Endothelial cell of umbilical vein (primary cell): Measurements from ENCODE around the gene UBE2H. TPM values are rescaled to one million over a fixed set of nuclear protein-coding genes. Genes with fewer than 3 reads are reported as not detected.

Experiments used
- BruUV-seq: library from RNA; stranded (reverse); fragments of 400-500 nt; replicated peaks from 2 replicates; lab custom pipeline; 2021; lab: Mats Ljungman, UMichigan
- CTCF ChIA-PET: fragments of 300-600, 350-600 bp; sonication (Branson Sonifier 250); formaldehyde crosslinking; loops from one replicate; lab custom pipeline; 2021; ENCODE audit warnings: antibody characterized with exemption, inconsistent platforms; lab: Charles Lee
- POLR2A ChIA-PET: fragments of 300-600, 350-600 bp; sonication (Branson Sonifier 250); formaldehyde crosslinking; loops from one replicate; lab custom pipeline; 2021; ENCODE audit warnings: antibody characterized with exemption, inconsistent platforms; lab: Charles Lee
- DNase-seq: peaks from one replicate; pipeline ENCODE4 v3.0.0-alpha.2; 2011; ENCODE audit warnings: low read depth, low spot score
- FAIRE-seq: peaks from 2 replicates; lab custom pipeline; 2011; peaks lifted over from hg19 to GRCh38; lab: Jason Lieb, UNC
- H2AFZ ChIP-seq: 2 replicates; pipeline ENCODE4 v1.6.0; 2012; ENCODE audit warnings: low read depth, low read length, control low read depth, inconsistent platforms
- H3K27ac ChIP-seq: 2 replicates; pipeline ENCODE4 v1.5.1; 2011; ENCODE audit warnings: low read depth, mild to moderate bottlenecking, control low read depth, low read length, moderate library complexity; ENCODE audit not compliant: insufficient read depth
- H3K27me3 ChIP-seq, 2 experiments: 2 replicates each; pipeline versions ENCODE4 v1.6.0 to v1.6.1; 2011; ENCODE audit warnings: low read length in 2 of 2, mixed read lengths in 1 of 2; ENCODE audit not compliant: control insufficient read depth in 2 of 2, insufficient read depth in 2 of 2
- H3K36me3 ChIP-seq, 2 experiments: 2 replicates in 1 of 2; 3 replicates in 1 of 2; pipeline ENCODE4 v1.5.1; 2011; ENCODE audit warnings: low read length in 2 of 2, mild to moderate bottlenecking in 1 of 2, moderate library complexity in 1 of 2; ENCODE audit not compliant: control insufficient read depth in 2 of 2, insufficient read depth in 2 of 2; ENCODE audit errors: extremely low read depth in 1 of 2
- H3K4me1 ChIP-seq: 3 replicates; pipeline ENCODE4 v1.5.1; 2011; ENCODE audit warnings: mild to moderate bottlenecking, low read length; ENCODE audit not compliant: control insufficient read depth, insufficient read depth; ENCODE audit errors: extremely low read depth
- H3K4me2 ChIP-seq: 2 replicates; pipeline ENCODE4 v1.6.1; 2011; ENCODE audit warnings: low read length, control low read depth, mixed read lengths; ENCODE audit not compliant: insufficient read depth
- H3K4me3 ChIP-seq, 3 experiments: fragments of 200-600 bp in 1 of 3; sonication (generic), shearing (Covaris generic) in 1 of 3; replicated peaks in 1 of 3; 2 replicates each; pipeline ENCODE4 v1.5.1; 2011 to 2016; ENCODE audit warnings: control low read depth in 3 of 3, low read length in 3 of 3, mild to moderate bottlenecking in 2 of 3, inconsistent platforms in 1 of 3, low read depth in 1 of 3, moderate library complexity in 1 of 3; ENCODE audit not compliant: insufficient read depth in 1 of 3
- H3K79me2 ChIP-seq: 2 replicates; pipeline ENCODE4 v1.6.0; 2012; ENCODE audit warnings: low read length, inconsistent platforms; ENCODE audit not compliant: control insufficient read depth, insufficient read depth
- H3K9ac ChIP-seq: replicated peaks from 2 replicates; pipeline ENCODE3; 2011; ENCODE audit warnings: low read length, control low read depth; ENCODE audit not compliant: insufficient read depth; ENCODE audit errors: extremely low read depth
- H3K9me1 ChIP-seq: replicated peaks from 3 replicates; pipeline ENCODE4 v1.6.0; 2011; ENCODE audit warnings: mild to moderate bottlenecking, low read length; ENCODE audit not compliant: control insufficient read depth, insufficient read depth; ENCODE audit errors: extremely low read depth
- H3K9me3 ChIP-seq: replicated peaks from 2 replicates; pipeline ENCODE4 v1.5.1; 2012; ENCODE audit warnings: low read length, inconsistent platforms; ENCODE audit not compliant: control insufficient read depth, insufficient read depth
- H4K20me1 ChIP-seq: replicated peaks from 2 replicates; pipeline ENCODE3; 2011; ENCODE audit warnings: mild to moderate bottlenecking, low read length; ENCODE audit not compliant: control insufficient read depth, insufficient read depth; ENCODE audit errors: extremely low read depth
- CTCF ChIP-seq, 2 donors: IDR thresholded peaks; 1 replicate in 1 of 2; 2 replicates in 1 of 2; pipeline ENCODE4 v1.5.1; 2011; ENCODE audit warnings: low read length in 2 of 2, mild to moderate bottlenecking in 2 of 2, moderate library complexity in 2 of 2, control low read depth in 1 of 2, inconsistent platforms in 1 of 2, low read depth in 1 of 2; ENCODE audit not compliant: insufficient read depth in 1 of 2; ENCODE audit errors: extremely low read depth in 1 of 2
- EZH2 ChIP-seq: IDR thresholded peaks from 2 replicates; pipeline ENCODE4 v1.6.1; 2012; ENCODE audit warnings: borderline replicate concordance, low read depth, mild to moderate bottlenecking, moderate library complexity, low read length, inconsistent platforms; ENCODE audit not compliant: severe bottlenecking
- FOS ChIP-seq: IDR thresholded peaks from 2 replicates; pipeline ENCODE4 v1.6.1; 2011; ENCODE audit warnings: mild to moderate bottlenecking, low read length, moderate library complexity, borderline replicate concordance; ENCODE audit not compliant: insufficient read depth
- GATA2 ChIP-seq: IDR thresholded peaks from 2 replicates; pipeline ENCODE4 v1.7.0; 2011; ENCODE audit warnings: low read depth, mild to moderate bottlenecking, moderate library complexity, mixed read lengths, low read length; ENCODE audit not compliant: insufficient read length, insufficient read depth
- JUN ChIP-seq: IDR thresholded peaks from 2 replicates; pipeline ENCODE4 v1.6.1; 2011; ENCODE audit warnings: borderline replicate concordance, low read depth; ENCODE audit not compliant: insufficient read length, insufficient read depth
- MAX ChIP-seq: IDR thresholded peaks from 2 replicates; pipeline ENCODE4 v1.6.1; 2011; ENCODE audit not compliant: insufficient read depth, insufficient read length
- MYC ChIP-seq: IDR thresholded peaks from one replicate; pipeline ENCODE4 v1.6.1; 2011; ENCODE audit warnings: mild to moderate bottlenecking, low read depth, low read length
- POLR2A ChIP-seq: IDR thresholded peaks from 2 replicates; pipeline ENCODE4 v1.6.1; 2012; ENCODE audit warnings: low read depth, mild to moderate bottlenecking, control low read depth, low read length
- POLR2AphosphoS5 ChIP-seq: IDR thresholded peaks from 2 replicates; pipeline ENCODE4 v1.6.1; 2012; ENCODE audit warnings: low read depth, mild to moderate bottlenecking, control low read depth, low read length, moderate library complexity; ENCODE audit not compliant: insufficient read depth
- dilution Hi-C: fragments of 300-500 bp; cut with MboI; formaldehyde crosslinking; loops from one replicate; pipeline ENCODE4 v1.15.0; 2019; ENCODE audit warnings: low sequenced_read_pairs; ENCODE audit not compliant: extremely low pct_ligation_motif_present
- intact Hi-C: fragments of 100-400 bp; cut with micrococcal nuclease; formaldehyde crosslinking; loops from one replicate; pipeline ENCODE4 v1.10.0; 2022
- polyA plus RNA-seq, 4 experiments: library from polyadenylated mRNA; depleted of rRNA in 3 of 4; stranded (reverse) in 3 of 4; unstranded in 1 of 4; fragments of >200 nt; gene quantifications; 2 replicates each; pipeline versions ENCODE4 v1.2.1 to v1.2.3, GENCODE V29; 2011 to 2012; ENCODE audit warnings: missing spikeins in 1 of 4
- total RNA-seq: library from RNA; stranded (reverse); gene quantifications from 2 replicates; pipeline ENCODE4 v1.2.3, GENCODE V29; 2021

Gene UBE2H
- total and polyA plus RNA-seq, 2 donors (not counting 3 experiments of a cell fraction or from before 2014, with no cell fraction given), result 51.7 to 90.1 TPM

GRCh38 chr7:129986600-129986999 lies 33.8 kb upstream of the UBE2H start:
- TF ChIP-seq FOS, result no peak
- CTCF ChIA-PET, result no interaction called here
- no peaks in the 10 kb centered on the region for H3K36me3 ChIP-seq
- H3K4me2 ChIP-seq, result no peak overlapping the region
- no peak overlapping the region for H3K4me3 ChIP-seq
- H3K27me3 ChIP-seq, result no peaks in the 10 kb centered on the region
- DNase-seq (no peak), FAIRE-seq (no peak)
- no peak overlapping the region for H3K9ac ChIP-seq
- no peak overlapping the region for H2AFZ ChIP-seq
- BruUV-seq, result no TSS peak
- no peaks in the 10 kb centered on the region for H3K9me1 ChIP-seq
- H3K4me1 ChIP-seq, result peaks cover 3% of the 10 kb centered on the region
- no peaks in the 10 kb centered on the region for H3K79me2 ChIP-seq
- POLR2A ChIA-PET, result interaction anchor here (0.6 kb wide), 1 partner anchor 13 kb away, joined by 4 read pairs; no protein-coding TSS in a partner anchor
- intact Hi-C loops (no loop called here), dilution Hi-C loops (no loop called here)
- H4K20me1 ChIP-seq, result no peaks in the 10 kb centered on the region
- no peaks in the 10 kb centered on the region for H3K9me3 ChIP-seq
- H3K27ac ChIP-seq, result no peak overlapping the region

- no peaks in the 10 kb centered on the region for H3K27me3 ChIP-seq
- TF ChIP-seq CTCF (IDR thresholded peaks at IDR 0.05; ENCODE audit: extremely low read depth in 1 of 2, insufficient read depth in 1 of 2, low read depth in 1 of 2, low read length in 2 of 2) (no peak), JUN (no peak), POLR2A (no peak), EZH2 (no peak), GATA2 (no peak), MYC (no peak), FOS (no peak), POLR2AphosphoS5 (no peak), MAX (no peak)
- H2AFZ ChIP-seq, result no peak overlapping the region
- DNase-seq (no peak), FAIRE-seq (no peak)
- intact Hi-C loops, result no loop called here
- H3K4me1 ChIP-seq, result peaks cover 3% of the 10 kb centered on the region
- no peaks in the 10 kb centered on the region for H3K9me1 ChIP-seq
- dilution Hi-C loops, result no loop called here
- no peak overlapping the region for H3K9ac ChIP-seq
- H3K36me3 ChIP-seq, result no peaks in the 10 kb centered on the region
- H3K9me3 ChIP-seq, result no peaks in the 10 kb centered on the region
- H3K4me3 ChIP-seq, result no peak overlapping the region
- BruUV-seq, result no TSS peak
- H3K27ac ChIP-seq, result no peak overlapping the region
- CTCF ChIA-PET, result interaction anchor here (1.3 to 2.0 kb wide), 3 partner anchors 22 to 84 kb away, joined by 3 to 5 read pairs (median 5); no protein-coding TSS in a partner anchor
- no peaks in the 10 kb centered on the region for H3K79me2 ChIP-seq
- no peaks in the 10 kb centered on the region for H4K20me1 ChIP-seq
- H3K4me2 ChIP-seq, result no peak overlapping the region
- POLR2A ChIA-PET, result no interaction called here
Observed at GRCh38 chr7:129980667-129981066, 27.9 kb upstream of the UBE2H start.
